HCT116 (cell line): ENCODE measurements around the gene ANKFN1. TPM values are rescaled to one million over a fixed set of nuclear protein-coding genes. Genes with fewer than 3 reads are reported as not detected.
A peak's percentile ranks its signal among the peaks of the same experiment; 100 is the strongest.

ENCODE experiments used
- ATAC-seq: fragments of 200-7000 bp; cut with Tn5 transposase; 2 replicates; pipeline ENCODE4 v1.9.1; 2020; ENCODE audit warnings: mild to moderate bottlenecking, moderate library complexity
- BruUV-seq: library from RNA; stranded (reverse); fragments of 400-500 nt; replicated peaks from 2 replicates; lab custom pipeline; 2021; lab: Mats Ljungman, UMichigan
- CTCF ChIA-PET: fragments of 300-600 bp; sonication (Branson Sonifier 250); formaldehyde crosslinking; loops from one replicate; lab custom pipeline; 2021; ENCODE audit warnings: antibody characterized with exemption; lab: Charles Lee
- POLR2A ChIA-PET: fragments of 300-600, 350-600 bp; sonication (Branson Sonifier 250); formaldehyde crosslinking; loops from one replicate; lab custom pipeline; 2021; ENCODE audit warnings: antibody characterized with exemption; lab: Charles Lee
- RAD21 ChIA-PET, 2 experiments: fragments of 300-600 bp; sonication (Branson Sonifier 250); formaldehyde crosslinking; loops; one replicate each; lab custom pipeline; 2023; ENCODE audit warnings: low total read pairs in 2 of 2; ENCODE audit not compliant: uncharacterized antibody in 2 of 2, unreplicated experiment in 2 of 2, low non-redundant PET in 1 of 2; lab: Charles Lee
- DNase-seq: peaks from one replicate; pipeline ENCODE4 v3.0.0-alpha.2; 2010; ENCODE audit warnings: low read depth, low spot score
- H2AFZ ChIP-seq: fragments of 200-600 bp; shearing (Covaris generic), sonication (generic); 2 replicates; pipeline ENCODE4 v1.6.1; 2017; ENCODE audit warnings: low read depth, mixed run types, mixed read lengths, antibody characterized with exemption, low read length; ENCODE audit not compliant: poor library complexity, severe bottlenecking
- H3K27ac ChIP-seq: 2 replicates; pipeline ENCODE4 v1.5.1; 2012; ENCODE audit warnings: low read depth, low read length
- H3K27me3 ChIP-seq: fragments of 200-600 bp; sonication (generic); 2 replicates; pipeline ENCODE4 v1.6.1; 2016; ENCODE audit warnings: mixed run types, low read length, mixed read lengths; ENCODE audit not compliant: insufficient read depth
- H3K36me3 ChIP-seq, 2 experiments: fragments of 200-500 bp in 1 of 2; fragments of 200-600 bp in 1 of 2; sonication (Bioruptor generic) in 1 of 2; sonication (generic) in 1 of 2; 2 replicates each; pipeline versions ENCODE4 v1.5.1 to v1.6.1; 2014 to 2016; ENCODE audit warnings: low read length in 2 of 2, inconsistent platforms in 1 of 2, mixed read lengths in 1 of 2, mixed run types in 1 of 2; ENCODE audit not compliant: insufficient read depth in 2 of 2, control insufficient read depth in 1 of 2
- H3K4me1 ChIP-seq, 2 experiments: fragments of 200-600 bp in 1 of 2; sonication (generic) in 1 of 2; 2 replicates each; pipeline versions ENCODE4 v1.5.1 to v1.6.1; 2012 to 2017; ENCODE audit warnings: low read length in 2 of 2, inconsistent platforms in 1 of 2, mild to moderate bottlenecking in 1 of 2, mixed read lengths in 1 of 2, mixed run types in 1 of 2, moderate library complexity in 1 of 2; ENCODE audit not compliant: insufficient read depth in 2 of 2, control insufficient read depth in 1 of 2
- H3K4me2 ChIP-seq: fragments of 200-600 bp; sonication (generic); 2 replicates; pipeline ENCODE4 v1.6.1; 2017; ENCODE audit warnings: mixed run types, low read length, mixed read lengths
- H3K4me3 ChIP-seq, 2 experiments: fragments of 200-600 bp in 1 of 2; sonication (generic) in 1 of 2; replicated peaks in 1 of 2; 2 replicates each; pipeline ENCODE4 v1.5.1; 2011 to 2016; ENCODE audit warnings: low read length in 2 of 2, control low read depth in 1 of 2, low read depth in 1 of 2, mild to moderate bottlenecking in 1 of 2, mixed read lengths in 1 of 2, mixed run types in 1 of 2
- H3K79me2 ChIP-seq: fragments of 200-600 bp; sonication (generic); 2 replicates; pipeline ENCODE4 v1.6.1; 2017; ENCODE audit warnings: mild to moderate bottlenecking, mixed run types, low read length, moderate library complexity, mixed read lengths; ENCODE audit not compliant: insufficient read depth
- H3K9ac ChIP-seq: fragments of 200-600 bp; sonication (generic); 2 replicates; pipeline ENCODE4 v1.6.1; 2016; ENCODE audit warnings: low read length, mixed read lengths
- H3K9me2 ChIP-seq: fragments of 200-600 bp; sonication (generic), shearing (Covaris generic); 2 replicates; pipeline ENCODE4 v1.6.1; 2017; ENCODE audit warnings: mixed run types, mild to moderate bottlenecking, moderate library complexity; ENCODE audit not compliant: insufficient read depth
- H3K9me3 ChIP-seq, 2 experiments: fragments of 200-500 bp in 1 of 2; fragments of 200-600 bp in 1 of 2; sonication (Bioruptor generic) in 1 of 2; sonication (generic) in 1 of 2; 2 replicates each; pipeline ENCODE4 v1.6.1; 2014 to 2017; ENCODE audit warnings: low read length in 2 of 2, mixed read lengths in 2 of 2, inconsistent platforms in 1 of 2, low read depth in 1 of 2, mild to moderate bottlenecking in 1 of 2, mixed run types in 1 of 2, moderate library complexity in 1 of 2; ENCODE audit not compliant: control insufficient read depth in 1 of 2, insufficient read depth in 1 of 2
- H4K20me1 ChIP-seq: fragments of 200-600 bp; sonication (generic), shearing (Covaris generic); 2 replicates; pipeline ENCODE4 v1.6.1; 2017; ENCODE audit warnings: mixed run types, mild to moderate bottlenecking, moderate library complexity; ENCODE audit not compliant: insufficient read depth
- CBX3 ChIP-seq: IDR thresholded peaks from 2 replicates; pipeline ENCODE4 v1.6.1; 2012; ENCODE audit warnings: low read depth
- CTCF ChIP-seq, 3 experiments: fragments of 200-600 bp in 1 of 3; sonication (generic) in 1 of 3; IDR thresholded peaks in 2 of 3; conservative IDR thresholded peaks in 1 of 3; 2 replicates each; pipeline ENCODE4 v1.5.1; 2012 to 2017; ENCODE audit warnings: low read depth in 2 of 3, low read length in 2 of 3, antibody characterized with exemption in 1 of 3, borderline replicate concordance in 1 of 3, control low read depth in 1 of 3, mild to moderate bottlenecking in 1 of 3, mixed read lengths in 1 of 3, mixed run types in 1 of 3, moderate library complexity in 1 of 3; ENCODE audit not compliant: insufficient read depth in 1 of 3
- ELF1 ChIP-seq: IDR thresholded peaks from 2 replicates; pipeline ENCODE4 v1.6.1; 2012; ENCODE audit warnings: low read depth, borderline replicate concordance
- EZH2 ChIP-seq: fragments of 200-600 bp; sonication (generic); IDR thresholded peaks from 2 replicates; pipeline ENCODE4 v1.6.1; 2017; ENCODE audit warnings: antibody characterized with exemption, mixed run types
- EZH2phosphoT487 ChIP-seq: fragments of 200-600 bp; IDR thresholded peaks from 2 replicates; pipeline ENCODE4 v1.6.1; 2018; ENCODE audit warnings: antibody characterized with exemption, borderline replicate concordance
- FOSL1 ChIP-seq: IDR thresholded peaks from 2 replicates; pipeline ENCODE4 v1.6.1; 2012; ENCODE audit warnings: low read depth
- JUND ChIP-seq: IDR thresholded peaks from 2 replicates; pipeline ENCODE4 v1.6.1; 2012
- POLR2A ChIP-seq: IDR thresholded peaks from 2 replicates; pipeline ENCODE4 v1.7.0; 2011; ENCODE audit warnings: borderline replicate concordance; ENCODE audit not compliant: insufficient read depth, insufficient read length; ENCODE audit errors: extremely low read depth
- RAD21 ChIP-seq: IDR thresholded peaks from 2 replicates; pipeline ENCODE4 v1.6.1; 2012; ENCODE audit warnings: low read depth, mild to moderate bottlenecking
- REST ChIP-seq: IDR thresholded peaks from 2 replicates; pipeline ENCODE4 v1.6.1; 2012; ENCODE audit warnings: low read depth
- YY1 ChIP-seq: IDR thresholded peaks from 2 replicates; pipeline ENCODE4 v1.6.1; 2011; ENCODE audit warnings: low read length, low read depth, moderate library complexity, mild to moderate bottlenecking; ENCODE audit not compliant: insufficient replicate concordance; ENCODE audit errors: extremely low read depth
- ZFX ChIP-seq: fragments of 450-650 bp; IDR thresholded peaks from 2 replicates; pipeline ENCODE4 v1.6.1; 2017
- ZNF274 ChIP-seq: fragments of 200-500 bp; sonication (Bioruptor generic); IDR thresholded peaks from 2 replicates; pipeline ENCODE4 v1.6.1; 2014; ENCODE audit warnings: mild to moderate bottlenecking, low read depth, low read length, inconsistent platforms
- intact Hi-C: fragments of 100-400 bp; cut with micrococcal nuclease; formaldehyde crosslinking; loops from 2 replicates; pipeline ENCODE4 v1.10.0; 2022
- total RNA-seq: library from RNA; stranded (reverse); gene quantifications from one replicate; pipeline ENCODE4 v1.2.1, GENCODE V29; 2021; ENCODE audit not compliant: unreplicated experiment
- TF ChIP-seq, protein P1 (sequence below): IDR thresholded peaks from 2 replicates; pipeline ENCODE4 v1.6.1; 2011; ENCODE audit warnings: mild to moderate bottlenecking, low read length, moderate library complexity; ENCODE audit not compliant: insufficient replicate concordance; ENCODE audit errors: extremely low read depth
- TF ChIP-seq, protein P2 (sequence below): IDR thresholded peaks from 2 replicates; pipeline ENCODE4 v1.6.1; 2012
- TF ChIP-seq, protein P3 (sequence below): IDR thresholded peaks from 2 replicates; pipeline ENCODE4 v1.6.1; 2012

ANKFN1 gene
- total RNA-seq, 1 experiment from 2014 or later = 1.1 TPM

DNA sequence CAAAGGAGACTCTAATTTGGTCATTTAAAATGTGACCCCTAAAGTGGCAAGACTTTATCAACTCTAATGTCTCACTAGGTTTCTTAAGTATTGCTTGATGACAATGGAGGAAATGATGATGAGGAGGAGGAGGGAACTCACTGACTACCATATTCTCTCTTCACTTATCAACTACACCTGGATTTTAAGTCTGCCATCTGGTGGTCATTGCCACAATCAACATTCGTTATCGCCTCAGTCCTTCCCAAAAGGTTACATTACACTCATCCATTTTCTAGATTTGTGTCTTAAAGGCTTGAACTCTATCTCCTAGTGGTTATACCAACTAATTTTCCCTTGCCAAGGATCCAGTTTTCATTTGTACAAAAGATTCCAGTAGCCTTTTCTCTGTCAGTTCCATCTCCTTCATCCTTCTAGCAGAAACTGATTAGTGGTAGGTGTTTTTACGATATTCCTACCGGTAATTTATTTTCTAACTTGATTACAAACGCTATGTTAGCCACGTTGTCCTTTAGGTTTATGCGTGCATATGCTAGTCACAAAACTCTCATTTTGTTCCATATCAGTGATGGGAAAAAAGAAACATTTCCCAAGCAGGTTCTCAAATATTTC is 325.7 kb downstream of the ANKFN1 start:
- TF ChIP-seq POLR2A (no peak), REST (no peak), ELF1 (no peak), YY1 (no peak), JUND (no peak), EZH2 (no peak), RAD21 (peak; percentile 56), CTCF (IDR thresholded peaks at IDR 0.05 in 2 of 3, conservative IDR thresholded peaks at IDR 0.05 in 1 of 3; ENCODE audit: borderline replicate concordance in 1 of 3, insufficient read depth in 1 of 3, low read depth in 2 of 3, low read length in 2 of 3) (peak; percentile 54 to 84 (median 71)), EZH2phosphoT487 (no peak), CBX3 (peak; percentile 37; the same call in 1 of the 2 replicates), ZNF274 (no peak), ZFX (no peak), FOSL1 (0 out of 2 replicates have a peak, but pooled peaks have one; percentile 9)
- TF ChIP-seq, protein P1, sequence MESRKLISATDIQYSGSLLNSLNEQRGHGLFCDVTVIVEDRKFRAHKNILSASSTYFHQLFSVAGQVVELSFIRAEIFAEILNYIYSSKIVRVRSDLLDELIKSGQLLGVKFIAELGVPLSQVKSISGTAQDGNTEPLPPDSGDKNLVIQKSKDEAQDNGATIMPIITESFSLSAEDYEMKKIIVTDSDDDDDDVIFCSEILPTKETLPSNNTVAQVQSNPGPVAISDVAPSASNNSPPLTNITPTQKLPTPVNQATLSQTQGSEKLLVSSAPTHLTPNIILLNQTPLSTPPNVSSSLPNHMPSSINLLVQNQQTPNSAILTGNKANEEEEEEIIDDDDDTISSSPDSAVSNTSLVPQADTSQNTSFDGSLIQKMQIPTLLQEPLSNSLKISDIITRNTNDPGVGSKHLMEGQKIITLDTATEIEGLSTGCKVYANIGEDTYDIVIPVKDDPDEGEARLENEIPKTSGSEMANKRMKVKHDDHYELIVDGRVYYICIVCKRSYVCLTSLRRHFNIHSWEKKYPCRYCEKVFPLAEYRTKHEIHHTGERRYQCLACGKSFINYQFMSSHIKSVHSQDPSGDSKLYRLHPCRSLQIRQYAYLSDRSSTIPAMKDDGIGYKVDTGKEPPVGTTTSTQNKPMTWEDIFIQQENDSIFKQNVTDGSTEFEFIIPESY = no peak
- TF ChIP-seq, protein P2, sequence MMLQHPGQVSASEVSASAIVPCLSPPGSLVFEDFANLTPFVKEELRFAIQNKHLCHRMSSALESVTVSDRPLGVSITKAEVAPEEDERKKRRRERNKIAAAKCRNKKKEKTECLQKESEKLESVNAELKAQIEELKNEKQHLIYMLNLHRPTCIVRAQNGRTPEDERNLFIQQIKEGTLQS = no peak
- TF ChIP-seq, protein P3, sequence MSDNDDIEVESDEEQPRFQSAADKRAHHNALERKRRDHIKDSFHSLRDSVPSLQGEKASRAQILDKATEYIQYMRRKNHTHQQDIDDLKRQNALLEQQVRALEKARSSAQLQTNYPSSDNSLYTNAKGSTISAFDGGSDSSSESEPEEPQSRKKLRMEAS = no peak
- Histone ChIP-seq H3K4me3 (no peak overlapping the region), H3K79me2 (no peaks in the 10 kb centered on the region), H3K9me2 (no peaks in the 10 kb centered on the region), H3K9me3 (no peaks in the 10 kb centered on the region), H3K27me3 (peaks cover 30% of the 10 kb centered on the region), H3K4me2 (no peak overlapping the region), H4K20me1 (no peaks in the 10 kb centered on the region), H3K4me1 (no peaks in the 10 kb centered on the region), H3K9ac (no peak overlapping the region), H2AFZ (no peak overlapping the region), H3K36me3 (no peaks in the 10 kb centered on the region), H3K27ac (no peak overlapping the region)
- ChIA-PET RAD21 (no interaction called here), CTCF (interaction anchor here (1.0 to 1.6 kb wide), 3 partner anchors 17 to 237 kb away, joined by 3 to 6 read pairs (median 5); no protein-coding TSS in a partner anchor), POLR2A (no interaction called here)
- DNase-seq (peak; percentile 58), ATAC-seq (peak; percentile 94)
- intact Hi-C loops = loop anchor here (1.0 to 2.0 kb wide), 2 partner anchors 353 to 952 kb away; no protein-coding TSS in a partner anchor
- BruUV-seq = no TSS peak
